HG02571 (cell line): ENCODE data around the gene NOS1AP.

Experiments
- ATAC-seq: cut with Tn5 transposase; IDR thresholded peaks from one replicate; pipeline ENCODE4 v1.9.1; 2021; ENCODE audit warnings: mild to moderate bottlenecking, moderate library complexity; ENCODE audit not compliant: unreplicated experiment

Gene NOS1AP

GRCh38 chr1:162285149-162285561, 215.7 kb downstream of the NOS1AP start:
- ATAC-seq, result no peak

- no peak for ATAC-seq
Observed at GRCh38 chr1:162291000-162291399, 221.5 kb downstream of the NOS1AP start.

GRCh38 chr1:162292422-162292849, 222.9 kb downstream of the NOS1AP start:
- ATAC-seq, result no peak

GRCh38 chr1:162293073-162293692, 223.7 kb downstream of the NOS1AP start:
- ATAC-seq, result no peak

GRCh38 chr1:162294015-162294414, 224.5 kb downstream of the NOS1AP start:
- ATAC-seq, result no peak

GRCh38 chr1:162297208-162297607, 227.7 kb downstream of the NOS1AP start:
- no peak for ATAC-seq

- no peak for ATAC-seq
Observed at GRCh38 chr1:162298266-162298665, 228.8 kb downstream of the NOS1AP start.

- no peak for ATAC-seq
Observed at GRCh38 chr1:162299018-162299417, 229.5 kb downstream of the NOS1AP start.

GRCh38 chr1:162300057-162300917, 230.8 kb downstream of the NOS1AP start:
- ATAC-seq, result no peak

GRCh38 chr1:162301696-162302095, 232.2 kb downstream of the NOS1AP start:
- ATAC-seq, result no peak

GRCh38 chr1:162302306-162303003, 233.0 kb downstream of the NOS1AP start:
- ATAC-seq, result no peak

GRCh38 chr1:162303004-162303344, 233.5 kb downstream of the NOS1AP start:
- no peak for ATAC-seq

- no peak for ATAC-seq
Observed at GRCh38 chr1:162304736-162305135, 235.2 kb downstream of the NOS1AP start.

- ATAC-seq, result no peak
Observed at GRCh38 chr1:162305969-162306368, 236.5 kb downstream of the NOS1AP start.

- ATAC-seq, result no peak
Observed at GRCh38 chr1:162310337-162310736, 240.8 kb downstream of the NOS1AP start.

- ATAC-seq, result no peak
Observed at GRCh38 chr1:162314206-162314605, 244.7 kb downstream of the NOS1AP start.

- ATAC-seq, result no peak
Observed at GRCh38 chr1:162315673-162316072, 246.2 kb downstream of the NOS1AP start.

GRCh38 chr1:162316187-162316586, 246.7 kb downstream of the NOS1AP start:
- no peak for ATAC-seq

GRCh38 chr1:162317621-162318020, 248.1 kb downstream of the NOS1AP start:
- ATAC-seq, result no peak

- ATAC-seq, result no peak
Observed at GRCh38 chr1:162319493-162320175, 250.1 kb downstream of the NOS1AP start.

GRCh38 chr1:162321809-162322422, 252.4 kb downstream of the NOS1AP start:
- ATAC-seq, result no peak
